Measurements from ENCODE around the gene ABLIM2. TPM values are rescaled to one million over a fixed set of nuclear protein-coding genes. Genes with fewer than 3 reads are reported as not detected.

ABLIM2 gene
- total and polyA plus RNA-seq, 2 of the 4 experiments (the other 2 are of a cell fraction): under 0.01 to 0.10 TPM

DNA sequence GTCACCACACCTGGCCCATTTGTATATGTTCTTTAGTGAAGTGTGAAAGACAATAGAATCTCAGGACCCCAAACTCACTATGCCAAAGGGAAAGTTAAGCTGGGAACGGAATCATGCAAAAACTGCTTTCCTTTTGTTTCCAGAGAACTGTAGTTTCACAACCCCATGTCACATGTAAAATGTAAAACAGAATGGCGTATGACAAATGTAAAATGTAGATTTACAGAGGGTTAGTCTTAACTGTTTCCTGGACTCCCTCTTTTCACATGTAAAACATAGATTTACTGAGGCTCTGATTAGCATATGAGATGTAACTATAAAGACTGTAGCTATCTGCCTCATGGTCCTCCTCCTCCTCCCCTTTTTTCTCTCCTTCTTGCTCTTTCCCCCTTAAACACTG is 66.3 kb downstream of the ABLIM2 start:
- DNase-seq: no peak
- H3K27me3 ChIP-seq (ENCODE audit: control insufficient read depth, insufficient read depth, low read length): peaks cover 19% of the 10 kb centered on the region
- H3K9ac ChIP-seq (ENCODE audit: low read depth, low read length): no peak overlapping the region
- no peak for ATAC-seq (ENCODE audit: low read depth)
- no peak overlapping the region for H4K8ac ChIP-seq (ENCODE audit: low read depth in 2 of 2, low read length in 2 of 2)
- H3K4me3 ChIP-seq (ENCODE audit: insufficient read depth, low read depth, low read length): no peak overlapping the region
- H2BK120ac ChIP-seq (ENCODE audit: low read depth, low read length): no peak overlapping the region
- no peaks in the 10 kb centered on the region for H3K9me1 ChIP-seq (ENCODE audit: insufficient read depth, low read length)
- no peaks in the 10 kb centered on the region for H3K79me1 ChIP-seq (ENCODE audit: low read depth in 1 of 2, low read length in 2 of 2)
- no peak overlapping the region for H2AK5ac ChIP-seq (ENCODE audit: low read depth, low read length)
- no peak overlapping the region for H3K14ac ChIP-seq (replicated peaks; ENCODE audit: low read depth, low read length)
- intact Hi-C loops (cut with micrococcal nuclease) (no loop called here), in situ Hi-C loops (cut with MboI; ENCODE audit: low sequenced_read_pairs) (no loop called here), dilution Hi-C loops (cut with HindIII; ENCODE audit: low sequenced_read_pairs, unreplicated experiment) (no loop called here)
- TF ChIP-seq RCOR1 (IDR thresholded peaks at IDR 0.05; ENCODE audit: insufficient replicate concordance, low read length): no peak
- H2BK5ac ChIP-seq (ENCODE audit: low read depth, low read length, poor library complexity, severe bottlenecking): no peak overlapping the region
- no peak overlapping the region for H3K4me2 ChIP-seq (ENCODE audit: low read depth, low read length)
- no CpG with 5 or more reads among the region's 2 CpGs for WGBS, 2 experiments (ENCODE audit: extremely low coverage in 2 of 2, insufficient read length in 1 of 2)
- ChIA-PET POLR2A (ENCODE audit: unreplicated experiment) (no interaction called here), CTCF (no interaction called here)
- no peak overlapping the region for H2AK9ac ChIP-seq (replicated peaks; ENCODE audit: low read depth, low read length, poor library complexity)
- H3K4ac ChIP-seq (ENCODE audit: low read depth, low read length): no peak overlapping the region
- peaks cover 7% of the 10 kb centered on the region for H3K9me3 ChIP-seq (ENCODE audit: control insufficient read depth, insufficient read depth, low read length)
- no peak overlapping the region for H3K27ac ChIP-seq (ENCODE audit: insufficient read depth, low read length)
- H2BK20ac ChIP-seq (ENCODE audit: low read depth, low read length): no peak overlapping the region
- H4K20me1 ChIP-seq (ENCODE audit: insufficient read depth, low read length): no peaks in the 10 kb centered on the region
- no peak overlapping the region for H4K5ac ChIP-seq (ENCODE audit: low read depth, low read length)
- no peak overlapping the region for H3K23ac ChIP-seq (ENCODE audit: low read depth, low read length)
- no peak overlapping the region for H2AFZ ChIP-seq (replicated peaks; ENCODE audit: low read length, poor library complexity)
- H3K18ac ChIP-seq (ENCODE audit: low read depth, low read length): no peak overlapping the region
- no peak overlapping the region for H4K91ac ChIP-seq (ENCODE audit: insufficient read depth, low read depth, low read length)
- H3K4me1 ChIP-seq (ENCODE audit: control insufficient read depth, insufficient read depth, low read length): no peaks in the 10 kb centered on the region
- no peak overlapping the region for H2BK15ac ChIP-seq (ENCODE audit: low read depth, low read length)
- H3K56ac ChIP-seq (ENCODE audit: extremely low read depth, insufficient read depth, low read length): no peak overlapping the region
- no peaks in the 10 kb centered on the region for H3K36me3 ChIP-seq (ENCODE audit: control insufficient read depth, insufficient read depth, low read length)
- no TSS peak for BruUV-seq (replicated peaks)
